ENCODE data around the gene KLF9.

KLF9 gene

DNA sequence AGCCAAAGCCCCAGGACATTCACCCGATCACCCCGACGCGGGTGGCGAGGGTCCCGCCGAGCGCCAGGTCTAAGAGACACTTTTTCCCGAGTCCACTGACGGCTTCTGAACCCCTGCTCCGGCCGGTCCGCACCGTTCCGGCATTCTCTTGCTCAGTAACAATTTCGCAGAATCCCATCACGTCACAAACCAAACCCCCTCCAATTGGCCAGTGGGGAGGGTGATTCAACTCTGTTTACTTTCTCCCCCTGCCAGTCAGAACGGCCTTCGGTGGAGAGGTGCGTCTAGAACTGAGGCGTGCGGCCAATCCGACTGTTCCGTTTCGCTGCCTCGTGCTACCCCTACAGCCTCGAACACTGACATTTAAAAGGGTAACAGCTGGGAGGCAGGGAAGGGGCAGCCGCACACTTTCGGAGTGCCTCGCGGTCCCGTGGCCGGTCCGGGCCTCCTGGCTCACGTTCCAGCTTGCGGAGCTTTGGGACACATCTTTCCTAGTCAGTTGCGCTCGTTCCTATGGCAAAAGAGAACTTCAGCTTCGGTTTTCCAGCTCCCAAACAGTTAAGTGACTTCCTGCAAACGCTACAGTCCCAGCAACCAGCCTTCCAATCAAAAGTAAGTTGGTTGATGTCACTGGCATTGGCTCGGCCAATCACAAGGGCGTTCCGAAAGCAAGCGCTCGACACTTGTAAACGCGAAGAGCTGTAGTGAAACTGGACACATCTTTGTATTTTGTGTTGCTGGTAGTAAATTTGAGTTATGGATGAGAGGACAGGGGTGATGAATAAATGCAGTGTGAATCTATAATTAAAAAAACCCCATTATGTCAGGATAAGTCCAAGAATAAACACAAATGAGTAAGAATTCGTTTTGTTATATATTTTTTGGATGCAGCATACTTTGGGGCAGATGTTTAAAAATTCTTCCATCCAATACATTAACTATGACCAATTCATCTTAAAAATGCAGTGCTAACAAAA is at the start of gene KLF9:
TSS of gene KLF9 (minus strand) at position 859 of the 977 bp plus-strand sequence. CDS start 1,294 bp downstream, outside the sequence.
- DNase-seq, result peak; percentile 47

DNA sequence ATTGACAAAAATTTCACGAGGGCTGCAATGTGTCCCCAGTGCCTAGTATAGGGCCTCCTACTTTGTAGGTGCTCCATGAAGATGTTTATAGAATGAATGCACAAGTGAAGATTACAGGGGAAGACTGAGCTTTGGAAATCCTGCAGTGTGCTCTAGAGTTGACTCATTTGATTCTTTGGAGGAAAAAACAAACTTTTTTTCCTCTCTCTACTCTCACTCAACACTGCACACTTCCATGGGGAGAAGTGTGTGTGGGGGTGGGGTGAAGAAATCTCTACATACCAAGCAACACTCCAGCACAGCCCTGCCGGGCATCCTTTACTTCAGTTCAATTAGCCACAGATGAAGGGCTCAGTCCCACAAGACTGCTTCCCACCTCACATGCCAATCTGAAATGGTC is 49.4 kb upstream of the KLF9 start:
- DNase-seq, result no peak

DNA sequence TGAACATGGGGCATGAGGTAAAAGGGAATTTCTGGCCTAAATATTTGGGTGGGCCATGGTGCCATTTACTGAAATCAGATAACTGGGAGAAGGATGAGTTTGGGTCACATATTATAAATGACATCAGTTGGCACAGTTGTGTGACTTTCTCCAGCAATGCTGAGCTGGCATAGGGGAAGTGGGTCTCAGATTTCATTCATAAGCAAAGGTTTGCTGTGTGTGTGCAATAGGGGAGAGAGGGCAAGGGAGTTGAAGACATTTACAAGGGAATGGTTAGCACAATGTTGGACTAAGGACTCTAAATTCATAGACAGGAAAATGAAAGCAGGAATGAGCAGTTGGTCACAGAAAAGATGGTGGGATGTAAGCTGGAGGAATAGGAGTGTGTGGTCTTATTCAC is 47.8 kb upstream of the KLF9 start:
- DNase-seq, result no peak

DNA sequence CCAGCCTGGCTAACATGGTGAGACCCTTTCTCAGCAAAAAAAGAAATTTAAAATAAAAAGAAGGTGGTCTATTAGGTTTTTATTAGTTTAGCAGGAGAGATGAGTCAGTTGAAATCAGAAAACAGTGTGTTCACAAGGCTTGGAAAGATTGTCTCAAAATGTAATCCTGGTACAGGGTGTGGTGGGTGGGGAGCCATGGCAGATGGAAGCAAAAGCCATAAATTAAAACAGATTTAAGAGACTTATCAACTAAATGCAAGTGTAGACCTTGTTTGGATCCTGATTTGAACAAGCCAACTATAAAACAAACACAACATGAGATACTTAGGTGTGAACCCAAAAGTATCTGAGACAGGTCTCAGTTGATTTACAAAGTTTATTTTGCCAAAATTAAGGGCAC is 42.8 kb upstream of the KLF9 start:
- DNase-seq, result no peak

DNA sequence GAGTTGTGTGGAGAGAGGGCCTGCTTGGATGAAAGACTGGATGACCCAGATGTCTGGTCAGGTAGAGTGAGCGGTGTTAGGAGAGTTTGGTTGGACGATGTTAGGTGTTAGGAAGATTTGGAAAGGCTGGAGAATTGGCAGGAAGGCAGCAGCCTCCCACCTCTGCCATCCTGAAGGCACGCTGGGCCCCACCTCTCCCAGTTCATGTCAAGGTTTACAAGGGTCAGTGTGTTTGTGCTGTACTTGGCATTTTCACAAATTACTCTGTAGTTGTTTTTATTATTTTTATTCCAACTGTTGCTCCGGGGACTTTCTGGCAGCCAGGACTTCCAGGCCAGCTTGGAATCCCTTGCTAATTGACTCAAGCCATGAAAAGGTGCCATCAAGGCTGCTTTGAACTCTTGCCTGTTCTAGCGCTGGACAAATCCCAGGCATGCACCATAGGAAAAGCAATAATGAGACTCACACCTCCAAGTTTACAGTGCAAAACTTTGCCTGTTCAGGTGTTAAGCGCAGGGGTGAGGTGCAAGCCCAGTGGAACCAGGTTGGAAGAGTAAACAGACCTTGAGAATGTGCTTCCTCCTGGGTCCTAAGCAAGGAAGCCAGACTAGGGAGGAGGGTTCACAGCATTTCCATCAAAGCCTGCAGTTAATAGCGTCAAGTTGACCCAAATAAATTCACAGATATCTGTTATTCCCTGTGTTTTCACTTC is 41.7 kb upstream of the KLF9 start:
- no peak for DNase-seq

DNA sequence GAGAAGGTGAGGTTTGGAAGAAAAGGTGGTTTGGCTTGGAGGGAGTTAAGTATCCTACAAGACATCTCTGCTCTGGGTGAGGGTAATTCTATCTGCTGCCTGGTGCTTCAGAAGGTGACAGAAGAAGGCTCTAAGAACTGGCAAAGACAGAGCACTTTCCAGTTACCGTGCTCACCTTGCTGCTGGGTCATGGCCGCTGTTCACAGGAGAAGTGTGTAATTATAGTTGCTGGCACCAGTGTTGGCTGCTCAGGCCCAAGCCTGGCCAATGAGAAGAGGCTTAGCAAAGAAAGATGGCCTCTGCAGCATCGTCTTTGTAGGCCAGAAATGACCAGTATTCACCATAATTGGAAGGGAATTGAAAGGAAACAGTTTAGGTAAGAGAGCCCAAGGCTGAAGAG is 37.9 kb upstream of the KLF9 start:
- DNase-seq, result no peak

DNA sequence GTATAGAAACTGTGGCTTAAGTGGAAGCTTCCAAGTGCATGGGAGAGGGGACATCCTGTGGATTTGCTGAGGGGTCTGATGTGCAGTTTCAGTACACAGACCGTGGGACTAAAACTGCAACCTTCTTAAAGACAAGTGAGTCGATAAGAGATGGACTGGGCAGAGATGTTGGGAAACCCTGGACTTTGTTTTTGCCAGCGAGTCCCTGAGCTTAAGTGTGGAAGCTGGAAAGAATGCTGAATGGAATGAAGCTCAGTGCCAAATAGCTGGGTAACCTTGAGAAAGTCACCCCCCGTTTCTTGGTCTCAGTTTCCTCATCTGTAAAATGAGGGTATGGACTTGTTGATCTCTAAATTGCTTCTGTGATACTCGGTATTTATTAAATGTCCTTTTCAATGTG is 37.3 kb upstream of the KLF9 start:
- no peak for DNase-seq

DNA sequence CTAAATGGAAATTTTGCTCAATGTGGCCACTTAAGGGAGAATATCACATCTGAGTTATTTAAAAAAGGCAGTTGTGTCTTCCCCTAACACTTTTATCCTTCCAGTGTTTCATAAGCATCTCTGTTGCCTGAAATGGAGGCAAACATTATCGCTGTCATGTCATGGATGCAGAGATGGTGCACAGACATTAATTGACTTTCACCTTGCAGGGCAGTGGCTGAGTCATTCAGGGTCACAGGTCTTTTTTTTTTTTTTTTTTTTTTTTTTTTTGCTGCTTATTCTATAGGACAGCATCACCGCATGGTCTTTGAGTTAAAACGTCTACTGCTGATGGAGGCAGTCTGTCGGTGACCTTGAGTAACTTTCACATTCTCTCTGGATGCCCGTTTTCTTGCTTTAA is 36.3 kb upstream of the KLF9 start:
- DNase-seq, result no peak

DNA sequence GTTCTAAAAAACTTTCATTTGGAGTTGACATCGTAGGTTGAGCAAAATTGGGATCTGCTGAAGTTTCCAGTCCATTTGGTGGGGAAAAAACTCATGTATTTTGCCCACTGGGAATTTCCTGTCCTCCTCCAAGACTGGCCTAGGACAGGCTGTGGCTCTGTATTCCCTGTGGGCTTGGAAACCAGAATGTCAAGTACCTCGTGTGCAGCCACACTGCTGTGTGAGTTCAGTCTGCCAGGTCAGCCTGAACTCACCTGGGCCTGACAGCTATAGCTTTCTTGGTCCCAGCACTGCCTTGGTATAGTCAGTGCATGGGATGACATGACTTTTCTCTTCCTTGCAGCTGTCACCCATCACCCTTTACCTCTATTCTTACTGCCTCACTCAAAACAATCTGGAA is 35.0 kb upstream of the KLF9 start:
- no peak for DNase-seq

DNA sequence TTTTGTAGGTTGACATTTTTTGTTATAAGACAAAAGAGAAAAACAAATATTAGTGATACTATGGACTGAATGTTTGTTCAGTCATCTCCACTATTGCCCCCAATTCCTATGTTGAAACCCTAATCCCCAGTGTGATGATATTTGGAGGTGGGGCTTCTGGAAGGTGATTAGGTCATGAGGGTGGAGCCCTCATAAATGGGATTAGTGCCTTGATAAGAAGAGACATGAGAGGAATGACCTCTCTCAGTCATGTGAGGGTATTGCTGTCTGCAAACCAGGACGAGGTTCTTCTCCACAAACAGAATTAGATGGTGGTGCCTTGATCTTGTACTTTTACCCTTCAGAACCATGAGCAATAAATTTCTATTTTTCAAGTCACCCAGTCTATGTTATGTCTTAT is 34.5 kb upstream of the KLF9 start:
- no peak for DNase-seq

DNA sequence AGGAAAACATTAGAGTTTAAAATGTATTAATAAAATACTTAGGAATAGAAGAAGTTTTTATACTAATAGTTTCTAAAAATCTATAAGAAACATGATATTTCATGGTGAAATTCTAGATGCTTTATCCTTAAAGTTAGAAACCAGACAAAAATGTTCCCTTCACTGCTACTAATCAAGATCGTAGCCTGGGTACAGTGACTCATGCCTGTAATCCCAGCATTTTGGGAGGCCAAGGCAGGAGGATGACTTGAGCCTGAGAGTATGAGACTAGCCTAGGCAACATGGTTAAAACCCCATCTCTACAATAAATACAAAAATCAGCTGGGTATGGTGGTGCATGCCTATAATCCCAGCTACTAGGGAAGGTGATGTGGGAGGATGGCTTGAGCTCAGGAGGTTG is 30.4 kb upstream of the KLF9 start:
- DNase-seq, result no peak

DNA sequence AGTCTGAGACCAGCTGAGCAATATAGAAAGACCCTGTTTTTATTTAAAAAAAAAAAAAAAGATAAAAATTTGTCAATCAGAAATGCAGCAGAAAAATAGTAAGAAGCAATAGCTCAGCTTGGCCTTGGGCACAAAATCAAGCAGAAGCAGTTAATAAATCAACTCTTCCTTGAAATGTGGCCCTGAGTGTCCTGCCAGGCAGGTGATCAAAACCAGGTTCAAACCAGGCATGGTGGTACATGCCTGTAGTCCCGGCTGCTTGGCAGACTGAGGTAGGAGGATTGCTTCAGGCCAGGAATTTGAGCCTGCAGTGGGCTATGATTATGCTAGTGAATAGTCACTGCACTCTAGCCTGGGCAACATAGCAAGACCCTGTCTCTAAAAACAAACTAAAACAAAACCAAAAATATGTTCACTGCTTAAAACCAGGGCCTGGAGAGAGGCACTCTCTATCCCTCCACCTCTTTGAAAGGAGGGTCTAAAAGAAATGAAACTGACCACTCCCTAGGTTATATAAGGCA is 27.9 kb upstream of the KLF9 start:
- DNase-seq, result no peak

DNA sequence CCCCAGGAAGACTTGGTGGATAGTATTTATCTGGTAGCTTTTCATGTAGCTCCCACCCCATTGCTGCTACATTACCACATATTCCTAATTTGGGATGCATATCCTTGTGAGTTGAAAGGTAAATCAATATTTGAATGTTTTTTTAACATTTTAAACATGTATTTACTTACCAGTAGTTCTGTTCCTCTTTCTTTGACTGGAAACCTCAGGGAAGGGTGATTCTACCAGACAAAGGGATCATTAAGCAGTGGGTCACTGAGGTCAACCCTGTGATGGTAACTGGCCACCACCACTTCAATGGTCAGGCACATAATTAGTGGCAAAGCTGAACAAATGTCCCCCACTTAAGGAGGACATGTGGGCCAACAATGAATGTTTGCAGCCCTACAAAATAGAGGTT is 27.2 kb upstream of the KLF9 start:
- DNase-seq, result no peak

DNA sequence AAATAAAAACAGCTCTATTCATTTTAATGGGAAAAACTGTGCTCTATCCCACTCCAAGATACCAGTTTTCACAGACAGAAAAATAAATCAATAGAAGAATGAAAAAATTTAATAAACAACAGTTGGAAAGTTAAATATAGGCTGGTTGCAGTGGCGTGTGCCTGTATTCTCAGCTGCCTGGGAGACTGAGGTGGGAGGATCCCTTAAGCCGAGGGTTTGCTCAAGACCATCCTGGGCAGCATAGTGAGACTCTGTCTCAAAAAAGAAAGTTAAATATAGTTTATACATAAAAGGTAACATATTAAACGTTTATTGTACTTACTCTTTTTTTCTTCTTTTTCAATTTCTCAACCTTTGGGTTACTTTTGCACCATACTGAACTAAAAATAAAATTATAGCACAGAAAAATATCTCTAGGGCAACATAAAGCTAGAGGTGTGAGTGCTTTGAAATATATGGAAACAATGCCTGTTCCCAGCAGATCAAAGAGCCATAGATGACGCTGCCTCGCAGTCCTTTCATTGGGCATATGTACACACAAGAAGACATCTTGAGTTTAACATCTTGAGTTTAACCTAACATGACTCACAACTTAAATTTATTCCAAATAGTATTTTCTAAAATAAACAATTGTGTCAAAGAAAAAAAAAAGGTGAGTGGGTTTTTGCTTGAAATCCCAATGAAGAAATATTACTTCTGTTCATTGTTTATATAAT is 25.7 kb upstream of the KLF9 start:
- DNase-seq, result no peak

DNA sequence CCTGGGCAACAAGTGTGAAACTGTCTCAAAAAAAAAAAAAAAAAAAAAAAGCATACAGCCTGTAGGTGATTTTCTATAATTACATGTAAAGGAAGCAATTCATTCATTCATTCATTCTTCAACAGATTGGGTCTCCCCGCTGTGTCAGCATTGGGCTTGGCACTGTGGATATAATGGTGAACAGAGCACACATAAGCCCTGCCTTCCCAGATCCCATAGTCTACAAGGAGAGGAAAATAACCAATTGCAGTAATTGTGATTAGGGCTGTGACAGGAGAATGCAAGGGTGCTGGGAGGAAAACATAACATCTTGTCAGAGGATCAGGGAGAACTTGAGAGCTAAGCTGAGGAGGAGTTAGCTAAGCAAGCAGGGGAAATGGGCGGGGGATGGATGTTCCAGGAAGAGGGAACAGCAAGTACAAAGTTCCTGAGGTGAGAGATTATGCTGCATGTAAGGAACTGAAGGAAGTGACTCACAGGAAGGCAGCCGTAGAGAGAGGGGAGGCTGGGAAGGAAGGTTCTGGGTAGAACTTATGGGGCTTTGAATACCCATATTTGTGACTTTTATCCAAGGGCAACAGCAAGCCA is 24.0 kb upstream of the KLF9 start:
- no peak for DNase-seq

DNA sequence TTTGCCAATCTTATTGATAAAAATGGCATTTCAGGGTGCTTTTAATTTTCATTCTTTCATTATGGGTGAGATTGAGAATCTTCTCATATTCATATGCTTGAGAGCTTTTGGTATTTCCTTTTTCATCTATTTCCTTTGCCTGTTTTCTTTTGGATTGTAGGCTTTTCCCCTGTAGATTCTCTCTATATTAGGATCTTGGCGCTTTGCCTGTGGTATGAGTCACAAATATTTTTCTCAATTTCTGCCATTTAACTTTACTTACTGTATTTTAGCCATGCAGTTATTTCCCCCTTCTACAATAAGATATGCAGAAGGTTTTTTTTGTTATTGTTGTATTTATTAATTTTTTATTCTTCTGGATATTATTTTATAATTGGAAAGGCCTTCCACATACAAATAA is 21.5 kb upstream of the KLF9 start:
- DNase-seq, result no peak

DNA sequence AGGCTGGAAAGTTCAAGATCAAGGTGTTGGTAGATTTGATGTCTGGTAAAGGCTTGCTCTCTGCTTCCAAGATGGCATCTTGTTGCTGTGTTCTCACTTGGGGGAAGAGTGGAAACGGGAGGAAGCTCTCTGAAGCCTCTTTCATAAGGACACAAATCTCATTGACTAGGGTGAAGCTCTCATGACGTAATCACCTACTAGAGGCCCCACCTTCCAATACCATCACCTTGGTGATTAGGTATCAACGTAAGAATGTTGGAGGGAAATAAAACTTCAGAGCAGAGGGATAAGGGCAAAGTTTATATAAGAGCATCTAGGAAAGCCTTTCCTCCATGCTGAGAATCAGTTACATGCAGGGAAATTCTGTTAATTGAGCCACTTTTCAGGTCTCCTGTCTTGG is 15.4 kb upstream of the KLF9 start:
- no peak for DNase-seq

DNA sequence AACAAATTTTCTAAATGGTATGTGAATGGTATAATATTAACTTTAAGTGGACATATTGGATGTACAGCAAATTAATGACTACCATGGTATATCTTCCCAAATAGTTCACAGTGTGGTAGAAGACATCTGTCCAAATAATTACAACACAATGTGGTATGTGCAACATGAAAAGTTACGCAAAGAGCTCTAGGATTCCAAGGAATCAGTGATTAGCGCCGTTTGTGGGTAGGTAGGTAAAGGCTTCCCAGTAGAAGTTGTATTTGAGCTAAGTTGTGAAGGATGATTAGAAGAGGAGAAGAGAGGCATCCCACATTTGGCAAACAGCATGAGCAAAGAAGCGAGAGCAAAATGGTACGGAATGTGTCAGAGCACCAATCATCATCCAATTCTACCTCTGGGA is 14.3 kb upstream of the KLF9 start:
- DNase-seq, result no peak

DNA sequence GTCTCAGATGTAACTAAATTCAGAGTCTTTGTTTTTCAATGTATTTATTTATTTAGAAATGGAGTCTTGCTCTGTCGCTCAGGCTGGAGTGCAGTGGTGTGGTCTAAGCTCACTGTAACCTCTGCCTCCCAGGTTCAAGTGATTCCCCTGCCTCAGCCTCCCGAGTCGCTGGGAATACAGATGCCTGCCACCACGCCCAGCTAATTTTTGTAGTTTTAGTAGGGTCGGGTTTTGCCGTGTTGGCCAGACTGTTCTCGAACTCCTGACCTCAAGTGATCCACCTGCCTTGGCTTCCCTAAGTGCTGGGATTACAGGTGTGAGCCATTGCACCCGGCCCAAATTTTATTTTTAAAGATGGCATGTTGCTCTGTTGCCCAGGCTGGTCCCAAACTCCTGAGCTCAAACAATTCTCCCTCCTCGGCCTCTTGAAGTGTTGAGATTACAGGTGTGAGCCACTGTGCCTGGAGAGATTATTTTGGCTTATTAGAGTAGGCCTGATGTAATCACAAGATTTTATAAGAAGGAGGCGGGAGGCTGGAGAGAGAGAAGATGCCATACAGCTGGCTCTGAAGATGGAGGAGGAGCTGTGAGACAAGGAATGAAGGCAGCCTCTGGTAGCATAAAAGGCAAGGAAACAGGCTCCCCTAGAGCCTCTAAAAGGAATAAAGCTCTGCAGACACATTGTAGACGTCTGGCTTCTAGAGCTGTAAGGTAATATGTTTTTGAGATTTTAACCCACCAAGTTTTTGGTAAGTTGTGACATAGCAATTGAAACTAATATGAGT is 12.9 kb upstream of the KLF9 start:
- DNase-seq, result no peak

DNA sequence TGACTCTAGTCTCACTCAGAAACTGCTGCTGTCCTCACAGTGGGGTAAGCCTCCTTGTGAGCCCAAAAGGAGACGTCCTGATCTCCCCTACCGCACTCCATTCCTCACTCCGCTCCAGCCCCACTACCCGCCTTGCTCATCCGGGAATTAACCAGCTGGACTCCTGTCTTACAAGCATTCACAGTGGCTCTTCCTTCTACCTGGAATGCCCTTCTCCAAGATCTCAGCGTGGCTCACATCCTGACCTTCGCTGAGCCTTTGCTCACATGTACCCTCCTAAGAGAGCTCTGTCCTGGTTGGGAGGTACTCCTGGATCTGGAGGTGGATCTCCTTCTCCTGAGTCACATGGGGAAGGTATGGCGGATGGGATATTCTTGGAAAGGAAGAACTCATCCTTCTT is 10.7 kb upstream of the KLF9 start:
- no peak for DNase-seq

DNA sequence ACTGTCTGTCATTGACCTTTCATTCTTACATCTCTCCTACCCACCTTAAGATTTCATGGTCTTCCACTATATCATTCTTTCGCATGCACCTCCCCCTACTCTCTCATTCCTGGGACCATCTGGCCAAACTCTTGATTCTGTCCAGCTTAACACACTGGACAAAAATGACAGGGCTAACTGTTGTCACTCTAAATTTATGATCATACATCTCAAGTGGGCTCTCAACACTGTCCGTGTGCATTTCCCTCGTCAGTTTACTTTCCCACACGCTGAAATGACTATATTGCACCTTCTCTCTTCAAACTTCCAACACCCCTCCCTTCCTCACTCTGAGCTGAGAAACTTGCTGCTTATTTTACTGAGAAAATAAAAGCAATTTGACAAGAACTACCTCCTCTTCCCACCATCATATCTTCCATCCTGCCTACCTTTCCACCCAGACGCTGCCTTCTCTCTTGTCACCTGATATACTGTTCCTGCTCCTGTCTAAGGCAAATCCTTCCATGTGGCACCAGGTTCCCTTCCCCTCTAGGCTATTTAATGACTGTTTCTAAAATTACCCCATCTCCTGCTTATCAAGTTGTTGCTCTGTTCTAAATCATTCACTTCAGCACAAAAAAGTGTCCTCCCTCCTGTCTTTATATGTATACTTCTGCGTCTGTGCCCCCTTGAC is 8.1 kb upstream of the KLF9 start:
- DNase-seq, result no peak
